HEK293T (cell line): ENCODE measurements around the gene MYO16.

Source experiments
- ELF4 ChIP-seq: fragments of 450-650 bp; IDR thresholded peaks from 2 replicates; pipeline ENCODE4 v1.6.1; 2017; ENCODE audit warnings: antibody characterized with exemption
- FOXM1 ChIP-seq: fragments of 450-650 bp; IDR thresholded peaks from 2 replicates; pipeline ENCODE4 v1.6.1; 2017; ENCODE audit warnings: mild to moderate bottlenecking, borderline replicate concordance
- PKNOX1 ChIP-seq: fragments of 450-650 bp; IDR thresholded peaks from 2 replicates; pipeline ENCODE4 v1.6.1; 2016
- SP1 ChIP-seq: fragments of 450-650 bp; IDR thresholded peaks from 2 replicates; pipeline ENCODE4 v1.6.1; 2017
- SUZ12 ChIP-seq: fragments of 450-650 bp; IDR thresholded peaks from 2 replicates; pipeline ENCODE4 v1.6.1; 2016; ENCODE audit warnings: mild to moderate bottlenecking
- ZNF384 ChIP-seq: fragments of 450-650 bp; IDR thresholded peaks from 2 replicates; pipeline ENCODE4 v1.6.1; 2016

DNA sequence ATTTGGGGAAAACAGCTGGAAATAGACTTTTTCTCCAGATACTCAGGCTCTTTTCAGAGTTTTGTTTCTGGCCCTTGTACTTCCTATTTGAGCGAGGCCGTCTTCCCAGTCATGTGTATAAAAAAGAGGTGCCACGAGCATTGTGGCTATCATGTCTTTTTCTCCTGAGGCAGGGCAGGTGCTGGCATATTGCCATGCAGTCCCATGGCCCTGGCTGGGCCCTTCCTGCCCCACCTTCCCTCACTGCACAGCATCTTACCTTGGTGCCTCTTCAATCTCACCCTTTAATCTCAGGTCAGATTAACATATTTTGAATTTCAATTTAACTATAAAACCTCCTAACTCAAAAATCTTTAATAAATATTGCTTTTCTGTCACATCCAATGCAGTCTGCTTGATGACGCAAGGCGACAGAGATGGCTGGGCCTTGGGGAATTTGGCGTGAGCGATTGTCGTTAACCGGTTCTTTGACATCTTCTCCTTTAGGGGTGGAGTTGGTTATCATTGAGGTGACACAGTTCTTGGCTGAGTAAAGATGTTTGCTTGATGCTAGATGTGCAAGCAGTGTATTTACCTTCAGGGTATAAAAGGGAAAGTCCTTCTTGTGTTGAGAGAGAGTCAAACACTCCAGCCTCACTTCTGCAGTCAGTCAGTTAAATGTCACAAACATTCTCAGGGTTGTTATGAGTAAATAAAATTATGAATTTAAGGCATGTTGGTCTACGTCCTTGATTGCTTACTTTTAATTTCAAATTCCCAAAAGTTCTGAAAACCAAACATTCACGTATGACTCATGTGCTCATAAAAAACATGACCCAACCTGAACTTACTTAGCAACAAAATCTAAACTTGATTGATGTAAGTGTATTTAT, 289.9 kb downstream of the MYO16 start:
- no peak for TF ChIP-seq PKNOX1
- no peak for TF ChIP-seq SP1
- no peak for TF ChIP-seq ELF4
- no peak for TF ChIP-seq SUZ12
- no peak for TF ChIP-seq FOXM1
- TF ChIP-seq ZNF384: no peak
